GM18951 (cell line): ENCODE measurements around the gene PIANP.

Source experiments
- POLR2A ChIP-seq: IDR thresholded peaks from 4 replicates; pipeline ENCODE4 v1.6.1; 2011; ENCODE audit warnings: mild to moderate bottlenecking; ENCODE audit not compliant: insufficient read length, insufficient read depth; ENCODE audit errors: extremely low read depth
- in situ Hi-C: fragments of 300-500 bp; cut with MboI; formaldehyde crosslinking; loops from one replicate; pipeline ENCODE4 v1.12.0; 2022; ENCODE audit warnings: low sequenced_read_pairs, mixed read lengths, inconsistent platforms; ENCODE audit not compliant: unreplicated experiment

PIANP gene

GRCh38 chr12:6672143-6672542 is 28.5 kb downstream of the PIANP start:
- TF ChIP-seq POLR2A, result no peak
- in situ Hi-C loops, result no loop called here

- in situ Hi-C loops, result no loop called here
- TF ChIP-seq POLR2A, result no peak
Observed at GRCh38 chr12:6667559-6668210, 32.9 kb downstream of the PIANP start.

GRCh38 chr12:6666211-6666610 is 34.4 kb downstream of the PIANP start:
- in situ Hi-C loops, result no loop called here
- TF ChIP-seq POLR2A, result no peak

GRCh38 chr12:6664902-6665301 is 35.7 kb downstream of the PIANP start:
- in situ Hi-C loops, result no loop called here
- TF ChIP-seq POLR2A, result no peak

- peak; percentile 56 for TF ChIP-seq POLR2A
- in situ Hi-C loops, result no loop called here
Observed at GRCh38 chr12:6662906-6663742, 37.5 kb downstream of the PIANP start, which contains the start of gene ING4. TSS of gene ING4 (minus strand) at chr12:6663119. CDS start at chr12:6663101, 18 bp downstream.

- in situ Hi-C loops, result no loop called here
- no peak for TF ChIP-seq POLR2A
Observed at GRCh38 chr12:6662602-6662905, 38.1 kb downstream of the PIANP start.

GRCh38 chr12:6653987-6654386 is 46.6 kb downstream of the PIANP start:
- no peak for TF ChIP-seq POLR2A
- in situ Hi-C loops, result no loop called here

- no peak for TF ChIP-seq POLR2A
- in situ Hi-C loops, result no loop called here
Observed at GRCh38 chr12:6653342-6653741, 47.3 kb downstream of the PIANP start.

- no peak for TF ChIP-seq POLR2A
- in situ Hi-C loops, result no loop called here
Observed at GRCh38 chr12:6652391-6652790, 48.2 kb downstream of the PIANP start.

- in situ Hi-C loops, result no loop called here
- no peak for TF ChIP-seq POLR2A
Observed at GRCh38 chr12:6650832-6651231, 49.8 kb downstream of the PIANP start.

GRCh38 chr12:6647083-6647604 is 53.5 kb downstream of the PIANP start, which contains the start of gene ACRBP:
TSS of gene ACRBP (minus strand) at chr12:6647432. CDS start at chr12:6647366, 66 bp downstream.
- in situ Hi-C loops, result no loop called here
- peak; percentile 59 for TF ChIP-seq POLR2A

- no peak for TF ChIP-seq POLR2A
- in situ Hi-C loops, result no loop called here
Observed at GRCh38 chr12:6646276-6647082, 54.1 kb downstream of the PIANP start.

GRCh38 chr12:6644903-6645302 is 55.7 kb downstream of the PIANP start:
- TF ChIP-seq POLR2A, result no peak
- in situ Hi-C loops, result no loop called here

GRCh38 chr12:6644257-6644596 is 56.4 kb downstream of the PIANP start:
- in situ Hi-C loops, result no loop called here
- TF ChIP-seq POLR2A, result no peak
